HEK293T (cell line): Measurements from ENCODE around the gene NR4A2.

Experiments
- ARNT ChIP-seq: fragments of 450-650 bp; IDR thresholded peaks from 2 replicates; pipeline ENCODE4 v1.6.1; 2017; ENCODE audit warnings: mild to moderate bottlenecking
- BHLHE40 ChIP-seq: fragments of 450-650 bp; IDR thresholded peaks from 2 replicates; pipeline ENCODE4 v1.6.1; 2016; ENCODE audit warnings: mild to moderate bottlenecking, moderate library complexity, borderline replicate concordance
- ELF4 ChIP-seq: fragments of 450-650 bp; IDR thresholded peaks from 2 replicates; pipeline ENCODE4 v1.6.1; 2017; ENCODE audit warnings: antibody characterized with exemption
- FOXM1 ChIP-seq: fragments of 450-650 bp; IDR thresholded peaks from 2 replicates; pipeline ENCODE4 v1.6.1; 2017; ENCODE audit warnings: mild to moderate bottlenecking, borderline replicate concordance
- L3MBTL2 ChIP-seq: fragments of 450-650 bp; conservative IDR thresholded peaks from 2 replicates; pipeline ENCODE4 v1.6.1; 2016; ENCODE audit warnings: mild to moderate bottlenecking
- LEF1 ChIP-seq: fragments of 450-650 bp; IDR thresholded peaks from 2 replicates; pipeline ENCODE4 v1.6.1; 2017; ENCODE audit warnings: mild to moderate bottlenecking, borderline replicate concordance
- NFRKB ChIP-seq: fragments of 450-650 bp; IDR thresholded peaks from 2 replicates; pipeline ENCODE4 v1.6.1; 2016; ENCODE audit warnings: mild to moderate bottlenecking, moderate library complexity
- SP1 ChIP-seq: fragments of 450-650 bp; IDR thresholded peaks from 2 replicates; pipeline ENCODE4 v1.6.1; 2017
- SUZ12 ChIP-seq: fragments of 450-650 bp; IDR thresholded peaks from 2 replicates; pipeline ENCODE4 v1.6.1; 2016; ENCODE audit warnings: mild to moderate bottlenecking
- TARDBP ChIP-seq: fragments of 450-650 bp; IDR thresholded peaks from 2 replicates; pipeline ENCODE4 v1.6.1; 2016

GRCh38 chr2:156340804-156341451 lies 8.4 kb upstream of the NR4A2 start:
- TF ChIP-seq BHLHE40 = no peak
- TF ChIP-seq L3MBTL2 = no peak
- TF ChIP-seq LEF1 = no peak
- no peak for TF ChIP-seq FOXM1
- TF ChIP-seq SP1 = no peak
- no peak for TF ChIP-seq SUZ12
- TF ChIP-seq ELF4 = no peak
- TF ChIP-seq TARDBP = no peak
- no peak for TF ChIP-seq ARNT
- TF ChIP-seq NFRKB = no peak
